KOPT-K1 (cell line): ENCODE data around the gene PAMR1.

Source experiments
- H3K27ac ChIP-seq: fragments of 200-600 bp; sonication (generic); 2 replicates; pipeline ENCODE4 v1.5.1; 2016; ENCODE audit warnings: antibody characterized with exemption, mild to moderate bottlenecking, low read depth, low read length; ENCODE audit not compliant: poor library complexity, severe bottlenecking
- H3K36me3 ChIP-seq: fragments of 200-600 bp; sonication (generic); 2 replicates; pipeline ENCODE4 v1.5.1; 2017; ENCODE audit warnings: antibody characterized with exemption, mild to moderate bottlenecking, low read length, moderate library complexity; ENCODE audit not compliant: insufficient read depth
- H3K9me3 ChIP-seq: fragments of 200-600 bp; sonication (generic); 2 replicates; pipeline ENCODE4 v1.5.1; 2017; ENCODE audit warnings: antibody characterized with exemption, low read length, mild to moderate bottlenecking; ENCODE audit not compliant: insufficient read depth, poor library complexity, severe bottlenecking

Gene PAMR1

DNA sequence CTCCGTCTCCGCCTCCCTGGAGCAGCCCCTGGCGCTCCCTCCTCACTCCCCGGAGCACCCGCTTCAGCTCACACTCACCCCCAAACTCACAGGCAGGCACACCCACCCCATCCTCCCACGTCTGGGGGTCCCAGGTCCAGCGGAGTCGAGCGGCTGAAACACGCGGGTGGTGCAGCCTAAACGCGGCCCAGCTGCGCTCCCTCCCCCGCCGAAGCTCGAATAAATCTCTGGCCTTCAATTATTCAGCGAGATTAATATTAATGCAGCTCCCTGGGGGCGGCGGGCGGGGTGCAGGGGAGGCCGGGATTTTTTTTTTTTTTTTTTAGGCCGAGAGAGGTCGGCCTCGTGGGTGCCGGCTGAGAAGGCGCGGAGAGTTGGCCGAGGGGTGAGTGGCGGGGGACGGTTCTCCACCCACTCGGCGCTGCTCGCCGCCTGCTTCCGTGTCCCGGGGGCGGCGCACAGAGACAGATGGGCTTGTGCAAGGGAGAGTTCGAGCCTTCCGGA is 105.5 kb downstream of the PAMR1 start:
- no peak overlapping the region for H3K27ac ChIP-seq
- no peaks in the 10 kb centered on the region for H3K36me3 ChIP-seq
- H3K9me3 ChIP-seq = peaks cover 16% of the 10 kb centered on the region

DNA sequence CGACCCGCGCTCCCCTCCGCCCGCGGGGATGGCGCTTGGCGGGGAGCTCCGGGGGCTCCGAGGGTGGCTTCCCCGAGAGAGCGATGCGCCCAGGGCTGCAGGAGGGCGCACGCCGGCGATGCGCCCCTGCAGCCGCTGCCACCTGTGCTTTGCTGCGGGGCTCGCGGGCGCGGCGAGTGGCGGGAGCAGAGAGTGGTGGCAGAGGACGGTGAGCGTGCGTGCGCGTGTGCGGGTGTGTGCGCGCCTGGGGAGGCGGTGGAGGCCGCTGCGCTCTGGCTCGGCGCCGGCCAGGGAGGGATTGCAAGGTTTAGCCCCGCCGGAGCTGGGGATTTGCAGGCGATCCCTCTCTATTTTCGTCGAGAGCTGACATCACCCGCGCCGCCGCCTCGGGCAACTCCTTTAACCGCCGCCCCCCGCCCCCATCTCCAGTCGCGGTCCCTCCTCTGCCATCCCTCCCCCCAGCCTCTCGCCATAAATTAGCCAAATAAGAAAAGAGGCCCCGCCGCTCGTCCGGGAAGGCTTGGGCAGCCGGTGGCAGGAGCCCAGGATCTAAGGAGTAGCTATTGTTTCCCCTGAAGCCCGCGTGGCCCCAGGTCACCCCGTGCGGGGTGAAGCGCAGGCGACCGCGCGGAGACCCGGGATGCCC is 106.1 kb downstream of the PAMR1 start, which contains the start of gene SLC1A2:
TSS of gene SLC1A2 (minus strand) at position 375 of the 646 bp plus-strand sequence. CDS start 592 bp downstream, outside the sequence.
- H3K9me3 ChIP-seq = peaks cover 16% of the 10 kb centered on the region
- H3K27ac ChIP-seq = no peak within 1 kb of the TSS
- no peaks in the 10 kb centered on the region for H3K36me3 ChIP-seq

GRCh38 chr11:35418282-35419183 is 106.9 kb downstream of the PAMR1 start:
- Histone ChIP-seq H3K27ac (no peak overlapping the region), H3K9me3 (peaks cover 16% of the 10 kb centered on the region), H3K36me3 (no peaks in the 10 kb centered on the region)

- Histone ChIP-seq H3K27ac (no peak overlapping the region), H3K36me3 (no peaks in the 10 kb centered on the region), H3K9me3 (peaks cover 16% of the 10 kb centered on the region)
Measured at GRCh38 chr11:35415487-35415886, 109.9 kb downstream of the PAMR1 start.

DNA sequence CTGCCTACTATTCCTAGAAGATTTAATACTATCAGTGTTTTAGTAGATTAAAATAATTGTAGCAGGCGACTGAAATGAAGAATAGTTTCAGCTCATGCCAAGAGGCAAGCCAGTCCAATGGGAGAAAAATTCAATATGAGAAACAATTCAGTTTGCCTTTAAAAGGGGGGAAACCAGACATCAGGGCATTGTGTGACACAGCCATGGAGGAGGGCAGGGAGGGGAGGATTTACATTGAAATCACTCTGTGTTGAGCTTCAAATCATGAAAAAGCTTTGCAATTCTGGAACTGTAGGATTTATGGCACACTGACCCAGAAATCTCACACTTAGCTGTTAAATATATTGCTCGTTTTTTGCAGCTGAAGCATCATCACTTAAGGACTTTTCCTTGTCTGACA is 110.6 kb downstream of the PAMR1 start:
- H3K9me3 ChIP-seq = peaks cover 16% of the 10 kb centered on the region
- H3K36me3 ChIP-seq = no peaks in the 10 kb centered on the region
- no peak overlapping the region for H3K27ac ChIP-seq

- H3K36me3 ChIP-seq = no peaks in the 10 kb centered on the region
- H3K27ac ChIP-seq = no peak overlapping the region
- H3K9me3 ChIP-seq = peaks cover 16% of the 10 kb centered on the region
Measured at GRCh38 chr11:35414311-35414710, 111.1 kb downstream of the PAMR1 start.

DNA sequence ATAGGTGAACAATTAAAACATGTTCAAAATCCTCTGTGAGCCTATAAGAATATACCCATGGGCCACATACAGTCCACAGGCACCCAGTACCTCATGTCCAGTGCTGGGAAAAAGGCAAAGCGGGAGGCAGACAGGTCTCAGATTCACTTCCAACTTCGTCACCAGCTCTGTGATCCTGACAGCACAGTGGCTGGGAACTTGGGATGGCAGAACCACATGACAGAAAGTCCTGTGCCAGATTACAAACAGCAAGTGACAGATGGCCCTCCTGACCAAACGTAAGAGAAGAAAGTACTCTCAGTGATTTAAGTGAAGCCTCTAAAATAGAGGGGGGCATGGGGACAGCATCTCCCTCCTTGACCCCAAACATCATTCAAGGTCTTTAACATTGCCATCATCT is 111.8 kb downstream of the PAMR1 start:
- H3K9me3 ChIP-seq = peaks cover 10% of the 10 kb centered on the region
- no peak overlapping the region for H3K27ac ChIP-seq
- H3K36me3 ChIP-seq = no peaks in the 10 kb centered on the region

GRCh38 chr11:35412285-35412684 is 113.1 kb downstream of the PAMR1 start:
- Histone ChIP-seq H3K9me3 (no peaks in the 10 kb centered on the region), H3K27ac (no peak overlapping the region), H3K36me3 (no peaks in the 10 kb centered on the region)

DNA sequence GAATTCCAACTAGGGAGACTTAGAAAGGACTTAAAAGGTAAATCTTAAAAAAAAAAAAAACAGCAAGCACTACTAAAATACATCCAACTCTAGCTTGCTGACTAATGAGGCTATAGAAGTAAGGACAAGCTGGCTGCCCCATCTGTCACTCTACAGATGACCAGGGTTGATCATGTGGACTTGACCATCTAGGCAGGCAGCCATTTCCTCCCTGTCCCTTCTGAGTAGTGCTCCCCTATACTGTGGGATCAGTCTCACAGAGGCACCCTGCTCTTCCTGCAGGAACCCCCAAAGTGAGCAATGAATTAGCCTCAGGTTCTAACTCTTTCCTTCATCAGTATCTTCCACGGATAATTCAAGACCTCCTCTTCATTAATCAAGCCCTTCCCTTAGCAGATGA is 118.4 kb downstream of the PAMR1 start:
- no peaks in the 10 kb centered on the region for H3K9me3 ChIP-seq
- no peak overlapping the region for H3K27ac ChIP-seq
- no peaks in the 10 kb centered on the region for H3K36me3 ChIP-seq

GRCh38 chr11:35404388-35404775 is 121.0 kb downstream of the PAMR1 start:
- H3K9me3 ChIP-seq = no peaks in the 10 kb centered on the region
- H3K36me3 ChIP-seq = no peaks in the 10 kb centered on the region
- H3K27ac ChIP-seq = no peak overlapping the region

DNA sequence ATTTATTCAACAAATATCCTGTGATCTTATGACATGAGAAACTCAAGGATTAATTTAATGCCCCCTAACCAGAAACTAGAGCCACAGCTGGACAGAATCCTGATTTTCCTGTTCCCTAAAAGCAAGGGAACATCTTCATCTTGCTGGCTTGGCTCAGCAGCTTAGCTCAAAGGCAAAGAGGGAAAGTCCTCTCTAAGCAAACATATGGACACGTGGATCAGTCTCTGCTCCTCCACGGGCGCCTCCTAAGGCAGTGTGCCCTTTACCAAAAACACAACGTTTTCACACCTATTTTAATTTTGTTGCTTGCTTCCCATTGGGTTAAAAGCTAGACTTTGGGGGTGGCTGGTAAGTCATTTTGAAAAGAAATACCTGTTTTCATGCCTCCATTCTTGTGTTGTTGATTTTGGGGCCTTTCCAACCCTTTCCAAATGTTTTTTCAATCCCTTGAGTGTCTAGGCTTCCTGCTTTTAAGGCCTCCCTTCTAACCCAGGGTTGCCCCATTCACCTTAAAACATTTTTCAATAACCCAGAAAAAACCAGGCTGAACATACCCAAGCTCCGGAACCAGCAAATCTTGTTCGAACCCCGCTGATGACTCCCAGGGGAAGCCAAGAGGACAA is 121.5 kb downstream of the PAMR1 start:
- no peaks in the 10 kb centered on the region for H3K9me3 ChIP-seq
- H3K36me3 ChIP-seq = no peaks in the 10 kb centered on the region
- H3K27ac ChIP-seq = no peak overlapping the region

DNA sequence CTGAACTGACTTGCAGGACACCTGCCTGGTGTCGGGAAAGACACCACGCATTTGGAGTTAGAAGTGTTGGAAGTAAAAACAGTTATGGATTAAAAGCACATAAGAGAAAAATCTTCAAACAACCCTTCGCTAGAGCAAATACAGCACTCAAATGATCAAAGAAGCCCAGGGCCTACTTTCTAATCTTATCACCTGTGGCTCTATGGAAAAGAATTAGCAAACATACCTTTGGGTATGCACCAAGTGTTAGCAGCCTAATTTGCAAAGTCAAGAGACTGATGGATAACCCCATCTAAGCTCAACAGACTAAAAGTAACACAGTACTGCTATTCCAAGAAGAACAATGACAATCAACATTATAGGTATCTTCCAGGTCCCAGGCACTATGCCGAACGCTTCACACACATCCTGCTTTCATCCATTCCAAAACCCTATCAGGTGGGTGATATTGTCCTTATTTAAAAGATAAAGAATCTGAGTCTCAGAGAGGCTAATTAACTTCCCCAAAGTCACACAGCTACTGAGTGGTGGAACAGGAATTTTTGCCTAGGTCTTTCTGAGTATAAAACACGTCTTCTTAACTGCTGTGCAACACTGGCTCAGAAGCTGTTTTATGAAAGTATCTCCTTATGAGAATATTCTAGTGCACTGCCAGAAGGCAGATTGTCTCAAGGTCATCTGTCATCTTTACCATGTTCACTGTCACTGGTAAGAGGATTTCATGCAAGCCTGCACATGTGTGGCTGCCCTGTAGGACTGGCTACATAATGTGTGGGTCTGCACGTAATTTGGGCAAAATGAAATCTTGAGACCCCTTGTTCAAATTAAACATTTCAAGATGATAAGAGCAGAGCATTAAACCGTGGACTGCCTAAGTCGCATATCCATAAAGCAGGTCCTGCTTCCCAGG is 122.4 kb downstream of the PAMR1 start:
- no peak overlapping the region for H3K27ac ChIP-seq
- no peaks in the 10 kb centered on the region for H3K9me3 ChIP-seq
- H3K36me3 ChIP-seq = no peaks in the 10 kb centered on the region

GRCh38 chr11:35398881-35399280 is 126.5 kb downstream of the PAMR1 start:
- Histone ChIP-seq H3K27ac (no peak overlapping the region), H3K36me3 (no peaks in the 10 kb centered on the region)

GRCh38 chr11:35394941-35395340 is 130.5 kb downstream of the PAMR1 start:
- Histone ChIP-seq H3K9me3 (no peaks in the 10 kb centered on the region), H3K27ac (no peak overlapping the region), H3K36me3 (no peaks in the 10 kb centered on the region)

More at GRCh38 chr11:35398881-35399280, 126.5 kb downstream of the PAMR1 start:
- no peaks in the 10 kb centered on the region for H3K9me3 ChIP-seq
